Calu3 (cell line): ENCODE data around the gene PDGFD. TPM values are rescaled to one million over a fixed set of nuclear protein-coding genes. Genes with fewer than 3 reads are reported as not detected.

Experiments
- BruUV-seq: library from RNA; stranded (reverse); fragments of 400-500 nt; replicated peaks from 2 replicates; lab custom pipeline; 2021; lab: Mats Ljungman, UMichigan
- CTCF ChIA-PET: fragments of 300-600 bp; sonication (Branson Sonifier 250); formaldehyde crosslinking; loops from one replicate; lab custom pipeline; 2022; ENCODE audit warnings: antibody characterized with exemption; lab: Charles Lee
- DNase-seq: peaks from one replicate; pipeline ENCODE4 v3.0.0; 2022
- H3K27ac Mint-ChIP-seq: one replicate; pipeline ENCODE4 v1.8.0; 2022; ENCODE audit warnings: mixed read lengths; ENCODE audit not compliant: unreplicated experiment
- H3K27me3 Mint-ChIP-seq: one replicate; pipeline ENCODE4 v1.8.0; 2022; ENCODE audit warnings: mixed read lengths; ENCODE audit not compliant: unreplicated experiment
- H3K36me3 Mint-ChIP-seq: one replicate; pipeline ENCODE4 v1.8.0; 2022; ENCODE audit warnings: mild to moderate bottlenecking, moderate library complexity, mixed read lengths; ENCODE audit not compliant: insufficient read depth, unreplicated experiment
- H3K4me1 Mint-ChIP-seq: one replicate; pipeline ENCODE4 v1.8.0; 2022; ENCODE audit warnings: mild to moderate bottlenecking, low read depth, mixed read lengths; ENCODE audit not compliant: unreplicated experiment
- H3K4me3 Mint-ChIP-seq: one replicate; pipeline ENCODE4 v1.8.0; 2022; ENCODE audit warnings: mild to moderate bottlenecking, low read depth, moderate library complexity, mixed read lengths; ENCODE audit not compliant: unreplicated experiment
- H3K9me3 Mint-ChIP-seq: one replicate; pipeline ENCODE4 v1.8.0; 2022; ENCODE audit warnings: low read depth, mixed read lengths; ENCODE audit not compliant: unreplicated experiment
- CTCF ChIP-seq: fragments of 200-600 bp; IDR thresholded peaks from one replicate; pipeline ENCODE4 v1.8.0; 2022; ENCODE audit warnings: antibody characterized with exemption; ENCODE audit not compliant: unreplicated experiment
- intact Hi-C: fragments of 100-400 bp; cut with micrococcal nuclease; formaldehyde crosslinking; loops from one replicate; pipeline ENCODE4 v1.10.0; 2022; ENCODE audit not compliant: unreplicated experiment
- total RNA-seq: library from RNA; stranded (reverse); gene quantifications from 2 replicates; pipeline ENCODE4 v1.2.3, GENCODE V29; 2022

Gene PDGFD
- total RNA-seq, 1 experiment from 2014 or later: 5.1 TPM

GRCh38 chr11:104001561-104002056, 162.3 kb downstream of the PDGFD start:
- Mint-ChIP-seq H3K36me3 (no peaks in the 10 kb centered on the region), H3K27me3 (no peaks in the 10 kb centered on the region), H3K27ac (no peak overlapping the region), H3K9me3 (no peaks in the 10 kb centered on the region), H3K4me3 (no peak overlapping the region), H3K4me1 (no peaks in the 10 kb centered on the region)
- intact Hi-C loops: no loop called here
- no peak for DNase-seq
- no peak for TF ChIP-seq CTCF
- CTCF ChIA-PET: no interaction called here
- BruUV-seq: no TSS peak

GRCh38 chr11:104000798-104001197, 163.1 kb downstream of the PDGFD start:
- no peaks in the 10 kb centered on the region for H3K4me1 Mint-ChIP-seq
- TF ChIP-seq CTCF: no peak
- H3K27me3 Mint-ChIP-seq: no peaks in the 10 kb centered on the region
- BruUV-seq: no TSS peak
- H3K9me3 Mint-ChIP-seq: no peaks in the 10 kb centered on the region
- intact Hi-C loops: no loop called here
- H3K36me3 Mint-ChIP-seq: no peaks in the 10 kb centered on the region
- no peak overlapping the region for H3K4me3 Mint-ChIP-seq
- DNase-seq: no peak
- CTCF ChIA-PET: no interaction called here
- H3K27ac Mint-ChIP-seq: no peak overlapping the region

- Mint-ChIP-seq H3K27me3 (no peaks in the 10 kb centered on the region), H3K4me1 (no peaks in the 10 kb centered on the region), H3K9me3 (no peaks in the 10 kb centered on the region), H3K4me3 (no peak overlapping the region), H3K27ac (no peak overlapping the region), H3K36me3 (no peaks in the 10 kb centered on the region)
- BruUV-seq: no TSS peak
- TF ChIP-seq CTCF: no peak
- intact Hi-C loops: no loop called here
- CTCF ChIA-PET: no interaction called here
- DNase-seq: no peak
Observed at GRCh38 chr11:103998826-103999508, 165.0 kb downstream of the PDGFD start.

- TF ChIP-seq CTCF: no peak
- H3K4me3 Mint-ChIP-seq: no peak overlapping the region
- no peaks in the 10 kb centered on the region for H3K4me1 Mint-ChIP-seq
- no peak for DNase-seq
- no peak overlapping the region for H3K27ac Mint-ChIP-seq
- no peaks in the 10 kb centered on the region for H3K36me3 Mint-ChIP-seq
- BruUV-seq: no TSS peak
- H3K27me3 Mint-ChIP-seq: no peaks in the 10 kb centered on the region
- intact Hi-C loops: no loop called here
- H3K9me3 Mint-ChIP-seq: no peaks in the 10 kb centered on the region
- CTCF ChIA-PET: no interaction called here
Observed at GRCh38 chr11:103997082-103997481, 166.9 kb downstream of the PDGFD start.
